Measurements from ENCODE around the gene EIPR1.

The EIPR1 gene

DNA sequence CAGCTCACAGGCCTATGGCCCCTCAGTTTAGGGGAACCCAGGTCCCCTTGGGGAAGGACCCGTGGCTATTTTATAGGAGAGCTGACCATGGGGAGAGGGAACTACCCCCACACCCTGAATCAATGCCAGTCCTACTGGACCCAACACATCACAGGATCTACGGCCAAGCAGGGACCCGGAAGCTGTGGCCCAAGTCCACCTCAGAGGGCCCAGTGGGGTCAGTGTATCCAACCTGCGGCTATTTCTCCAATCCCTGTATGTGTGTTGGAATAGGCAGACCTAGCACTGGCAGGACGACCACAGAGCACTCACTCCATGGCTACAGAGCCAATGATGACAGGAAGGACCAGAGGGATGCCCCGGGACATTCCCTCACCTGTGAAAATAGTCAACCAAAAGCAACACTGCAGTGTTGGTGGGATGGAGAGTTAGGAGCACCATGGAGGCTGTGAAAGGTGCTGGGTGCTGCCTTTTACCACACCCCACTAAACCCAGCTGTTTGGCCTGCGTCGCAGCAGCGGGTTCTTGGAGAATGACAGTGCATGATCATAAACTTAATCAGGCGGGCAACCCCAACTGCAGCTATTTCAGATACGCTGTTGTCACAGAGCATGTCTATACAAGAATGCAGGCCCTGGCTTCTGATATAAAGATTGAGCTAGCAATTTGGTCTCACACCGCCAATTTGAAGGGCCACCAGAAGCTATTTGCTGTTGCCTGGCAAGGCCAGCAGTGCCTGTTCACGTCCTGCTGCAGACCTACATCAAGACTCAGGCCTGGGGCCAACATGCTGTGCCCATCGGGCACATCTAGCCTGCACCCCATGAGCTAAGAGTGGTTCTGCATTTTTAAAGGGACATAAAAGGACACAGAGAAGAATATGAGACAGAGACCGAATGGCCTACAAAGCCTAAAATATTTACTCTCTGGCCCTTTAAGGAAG lies 110.4 kb downstream of the EIPR1 start:
- no peak for DNase-seq

GRCh38 chr2:3265981-3266924 lies 111.4 kb downstream of the EIPR1 start:
- no peak for DNase-seq

DNA sequence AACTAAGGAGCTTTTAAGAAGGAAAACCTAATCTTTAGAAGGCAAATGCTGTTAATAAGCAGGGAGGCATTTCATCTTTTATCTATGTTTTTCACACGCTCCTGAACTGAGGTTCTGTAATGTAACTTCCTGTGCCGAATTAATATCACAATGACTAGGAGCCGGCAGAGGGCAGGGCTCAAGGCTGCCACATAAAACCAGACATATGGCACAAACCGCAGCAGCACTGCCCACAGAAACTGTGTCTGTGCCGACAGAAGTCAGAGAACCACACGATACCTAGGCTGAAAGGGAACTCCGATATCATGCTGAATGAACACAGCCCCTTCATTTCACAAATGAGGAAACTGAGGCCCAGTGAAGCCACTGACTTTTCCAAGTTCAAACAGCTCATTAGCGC lies 112.1 kb downstream of the EIPR1 start:
- DNase-seq, result no peak

DNA sequence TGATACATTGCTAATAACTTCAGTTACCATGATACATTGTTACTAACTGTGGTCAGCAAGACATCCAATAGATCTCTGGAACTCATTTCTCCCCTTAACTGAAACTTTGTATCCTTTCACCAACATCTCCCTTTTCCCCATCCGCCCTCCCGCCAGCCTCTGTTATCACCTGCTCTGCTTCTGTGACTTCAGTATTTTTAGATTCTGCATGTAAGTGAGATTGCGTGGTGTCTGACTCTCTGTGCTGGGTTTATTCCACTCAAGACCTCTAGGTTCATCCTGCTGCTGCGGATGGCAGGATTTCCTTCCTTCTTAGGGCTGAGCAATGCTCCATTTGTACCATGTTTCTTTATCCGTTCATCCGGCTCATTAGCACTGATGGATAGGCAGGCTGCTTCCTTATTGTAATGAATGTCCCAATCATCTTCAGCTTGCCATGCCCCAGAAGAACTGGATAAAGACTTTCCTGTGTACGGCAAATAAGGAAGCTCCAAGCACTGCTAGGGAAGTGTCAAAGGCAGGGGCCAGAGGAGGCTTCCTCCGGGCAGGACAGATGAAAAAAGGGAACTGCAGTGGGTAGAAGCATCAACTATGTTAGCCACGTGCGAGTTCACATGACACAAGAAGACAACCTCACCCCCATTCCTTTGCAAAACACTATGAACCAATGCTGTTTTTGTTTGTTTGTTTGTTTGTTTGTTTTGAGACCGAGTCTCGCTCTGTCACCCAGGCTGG lies 113.4 kb downstream of the EIPR1 start:
- DNase-seq, result no peak

DNA sequence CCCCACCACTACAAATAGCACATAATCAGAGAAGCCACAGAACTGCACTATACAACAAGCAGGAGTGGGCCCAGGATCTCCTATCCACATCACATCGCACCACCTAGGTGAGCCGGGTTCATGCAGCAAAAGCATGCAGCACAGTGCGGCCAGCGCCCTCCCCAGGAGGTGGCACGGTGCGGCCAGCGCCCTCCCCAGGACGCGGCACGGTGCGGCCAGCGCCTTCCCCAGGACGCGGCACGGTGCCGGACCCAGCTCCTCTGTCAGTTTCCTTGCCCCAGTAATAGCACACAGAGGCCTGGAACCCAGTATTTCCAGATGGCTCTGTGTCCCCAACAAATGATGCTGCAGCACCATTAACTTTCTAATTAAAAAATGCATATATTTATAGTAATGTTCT lies 114.1 kb downstream of the EIPR1 start:
- DNase-seq, result no peak

GRCh38 chr2:3262437-3263388 lies 114.9 kb downstream of the EIPR1 start:
- DNase-seq, result no peak

GRCh38 chr2:3261511-3261910 lies 116.1 kb downstream of the EIPR1 start:
- no peak for DNase-seq

DNA sequence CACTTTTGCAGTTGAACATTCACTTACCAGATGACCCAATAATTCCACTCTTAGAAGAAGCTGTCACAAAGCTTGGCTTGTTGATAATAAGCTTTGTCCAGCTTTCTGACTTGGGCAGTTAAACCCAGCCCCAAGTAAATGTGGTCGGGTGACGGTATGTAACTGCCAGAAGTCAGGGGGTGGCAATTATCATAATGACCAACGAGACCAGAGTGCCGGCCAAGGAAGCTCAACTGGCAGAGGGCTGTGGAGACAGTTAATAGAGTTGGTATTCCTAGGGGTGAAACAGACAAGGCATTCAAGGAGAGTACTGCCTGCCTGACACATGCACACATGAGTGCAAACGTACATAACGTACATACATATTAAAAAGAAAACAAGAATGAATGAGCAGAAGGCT lies 116.7 kb downstream of the EIPR1 start:
- DNase-seq, result no peak

DNA sequence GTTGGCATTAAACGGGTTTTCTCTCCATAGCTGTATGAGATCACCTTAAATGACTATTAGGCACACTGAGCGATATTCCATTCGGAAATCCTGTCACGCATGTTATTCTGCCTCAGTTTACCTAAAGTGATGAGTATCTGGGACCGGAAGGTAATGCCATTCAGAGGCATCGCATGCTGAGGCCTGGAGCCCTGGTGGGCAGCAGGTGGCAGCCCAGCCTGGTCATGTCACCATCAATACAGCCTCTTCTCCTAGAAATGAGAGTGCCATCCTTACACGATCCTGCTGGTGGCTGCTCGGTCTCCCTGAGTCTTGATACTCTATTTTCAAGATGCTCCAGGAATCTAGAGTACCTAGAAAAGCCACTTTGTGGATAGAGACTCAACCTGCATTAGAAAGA lies 119.8 kb downstream of the EIPR1 start:
- DNase-seq, result no peak

DNA sequence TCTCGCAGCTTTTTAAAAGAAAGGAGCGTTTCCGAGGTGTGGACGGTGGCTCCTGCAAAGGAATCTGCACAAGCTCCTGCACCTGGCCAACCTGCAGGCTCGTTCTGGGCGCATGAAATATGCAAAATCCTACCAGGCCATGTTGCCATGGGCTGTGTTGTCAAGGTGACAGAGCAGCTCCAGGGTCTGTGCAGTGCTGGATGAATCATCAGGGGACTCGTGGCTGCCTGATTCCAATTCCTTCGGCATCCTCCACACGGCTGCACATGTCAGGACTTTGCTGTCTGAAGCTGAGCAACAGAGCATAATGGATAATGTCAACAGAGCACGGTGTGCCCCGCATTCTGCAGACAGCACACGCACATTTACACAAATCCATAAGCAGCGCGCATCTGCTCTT lies 120.5 kb downstream of the EIPR1 start:
- no peak for DNase-seq

DNA sequence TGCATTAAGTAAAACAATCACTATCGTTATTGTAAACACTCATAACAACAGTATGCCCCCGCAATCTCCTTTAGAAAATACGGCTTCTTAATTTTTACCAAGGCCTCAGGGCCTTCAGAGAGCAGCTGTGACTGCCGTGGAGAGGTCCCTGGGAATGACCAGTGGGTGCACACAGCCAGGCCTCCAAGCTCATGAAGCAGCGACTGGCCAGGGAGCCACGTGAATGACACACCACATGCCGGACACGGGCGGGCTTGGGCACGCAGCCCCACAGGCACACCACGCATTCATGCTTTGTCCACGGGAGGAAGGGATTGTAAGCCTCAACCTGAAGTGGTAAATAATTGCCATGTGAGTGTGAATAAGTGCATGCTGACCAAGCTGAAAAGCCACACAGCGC lies 121.0 kb downstream of the EIPR1 start:
- no peak for DNase-seq

DNA sequence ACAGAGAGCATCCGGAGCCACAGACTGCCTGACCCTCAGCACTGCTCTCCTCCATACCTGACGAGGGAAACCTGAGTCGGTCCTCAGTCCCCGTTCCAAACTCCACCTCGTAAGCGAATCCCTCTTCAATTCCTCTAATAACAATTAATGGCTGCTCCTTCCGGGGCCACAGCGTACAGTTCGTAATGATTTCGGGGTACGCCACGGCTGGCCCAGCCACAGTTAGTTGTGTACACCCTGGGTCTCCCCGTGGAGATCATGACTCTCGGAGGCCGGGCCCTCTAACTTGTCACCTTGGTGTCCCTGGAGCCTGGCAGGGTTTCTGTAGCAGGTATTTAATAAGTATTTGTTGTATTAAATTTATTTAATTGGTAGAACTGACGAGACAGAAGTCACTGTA lies 121.5 kb downstream of the EIPR1 start:
- no peak for DNase-seq

DNA sequence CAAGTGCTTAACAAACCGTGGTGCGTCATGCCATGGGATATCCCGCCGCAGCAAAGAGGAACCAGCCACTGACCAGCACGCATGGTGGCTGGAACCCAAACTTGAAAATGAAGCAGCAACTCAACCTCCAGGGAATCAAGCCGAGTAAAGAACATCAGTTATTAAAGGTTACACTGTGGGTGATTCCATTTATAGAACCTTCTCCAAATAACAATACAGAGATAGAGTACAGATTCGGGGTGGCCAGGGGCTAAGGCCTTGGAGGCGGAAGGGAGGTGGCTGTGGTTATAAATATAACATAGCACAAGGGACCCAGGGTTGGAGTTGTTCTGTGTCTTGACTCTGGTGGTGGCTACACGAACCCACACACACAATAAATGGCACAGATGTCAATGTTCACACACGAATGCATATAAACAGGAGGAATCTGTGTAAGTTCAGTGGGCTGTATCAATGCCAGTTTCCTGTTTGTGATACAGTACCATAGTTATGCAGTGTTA lies 123.1 kb downstream of the EIPR1 start:
- DNase-seq, result no peak

GRCh38 chr2:3253913-3254441 lies 123.6 kb downstream of the EIPR1 start:
- no peak for DNase-seq

- DNase-seq, result no peak
These were observed 125.7 kb downstream of the EIPR1 start for GRCh38 chr2:3251946-3252345.

- DNase-seq, result no peak
These were observed 128.1 kb downstream of the EIPR1 start for GRCh38 chr2:3249476-3249962.

DNA sequence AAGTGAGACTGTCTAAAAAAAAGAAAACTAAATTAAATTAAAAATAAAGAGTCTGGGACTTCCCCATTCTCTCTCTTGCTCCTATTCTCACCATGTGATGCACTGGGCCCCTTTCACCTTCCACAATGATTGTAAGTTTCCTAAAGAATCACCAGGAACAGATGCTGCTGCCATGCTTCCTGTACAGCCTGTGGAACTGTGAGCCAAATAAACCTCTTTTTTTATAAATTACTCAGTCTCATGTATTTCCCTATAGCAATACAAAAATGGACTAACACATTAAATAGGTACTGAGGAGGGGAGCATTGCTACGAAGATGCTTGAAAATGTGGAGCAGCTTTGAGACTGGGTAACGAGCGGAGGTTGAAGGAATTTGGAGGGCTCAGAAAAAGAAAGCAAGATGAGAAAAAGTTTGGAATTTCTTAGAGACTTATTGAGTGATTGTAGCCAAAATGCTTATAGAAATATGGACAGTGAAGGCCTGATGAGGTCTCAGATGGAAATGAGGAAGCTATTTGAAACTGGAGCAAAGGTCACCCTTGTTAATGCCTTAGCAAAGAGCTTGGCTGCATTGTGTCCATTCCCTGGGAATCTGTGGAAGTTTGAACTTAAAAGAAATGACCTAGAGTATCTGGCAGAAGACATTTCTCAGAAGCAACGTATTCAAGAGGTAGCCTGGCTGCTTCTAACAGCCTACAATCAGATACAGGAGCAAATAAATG lies 128.7 kb downstream of the EIPR1 start:
- DNase-seq, result no peak

GRCh38 chr2:3246928-3247714 lies 130.5 kb downstream of the EIPR1 start:
- DNase-seq, result no peak

GRCh38 chr2:3246406-3246805 lies 131.2 kb downstream of the EIPR1 start:
- no peak for DNase-seq

DNA sequence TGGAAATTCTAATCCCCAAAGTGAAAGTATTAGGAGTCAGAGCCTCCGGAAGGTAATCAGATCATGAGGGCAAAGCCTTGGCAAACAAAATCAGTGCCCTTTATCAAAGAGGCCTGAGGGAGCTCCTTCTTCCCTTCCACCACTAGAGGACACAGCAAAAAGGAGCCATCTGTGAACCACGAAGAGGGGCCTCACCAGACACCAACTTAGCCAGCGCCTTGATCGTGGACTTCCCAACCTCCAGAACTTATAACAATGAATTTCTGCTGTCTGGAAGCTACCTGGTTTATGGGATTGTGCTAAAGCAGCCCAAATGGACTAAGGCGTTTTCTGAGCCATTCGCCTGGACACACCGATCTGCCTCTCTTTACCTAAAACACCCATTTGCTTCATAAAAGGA lies 133.1 kb downstream of the EIPR1 start:
- no peak for DNase-seq
